Measurements from ENCODE around the gene DHRS12.

- TF ChIP-seq CTCF (IDR thresholded peaks at IDR 0.05) (no peak), POLR2A (IDR thresholded peaks at IDR 0.05) (no peak), POLR2AphosphoS5 (IDR thresholded peaks at IDR 0.05) (no peak), EP300 (IDR thresholded peaks at IDR 0.05) (no peak)
Measured at GRCh38 chr13:51737609-51738008, 66.4 kb downstream of the DHRS12 start.
